GM12801 (cell line): ENCODE data around the gene CAPZB.

Experiments
- TF ChIP-seq, protein P1 (sequence below): IDR thresholded peaks from one replicate; pipeline ENCODE4 v1.5.1; 2011; ENCODE audit warnings: control low read depth; ENCODE audit not compliant: insufficient read length; ENCODE audit errors: extremely low read depth

Gene CAPZB

DNA sequence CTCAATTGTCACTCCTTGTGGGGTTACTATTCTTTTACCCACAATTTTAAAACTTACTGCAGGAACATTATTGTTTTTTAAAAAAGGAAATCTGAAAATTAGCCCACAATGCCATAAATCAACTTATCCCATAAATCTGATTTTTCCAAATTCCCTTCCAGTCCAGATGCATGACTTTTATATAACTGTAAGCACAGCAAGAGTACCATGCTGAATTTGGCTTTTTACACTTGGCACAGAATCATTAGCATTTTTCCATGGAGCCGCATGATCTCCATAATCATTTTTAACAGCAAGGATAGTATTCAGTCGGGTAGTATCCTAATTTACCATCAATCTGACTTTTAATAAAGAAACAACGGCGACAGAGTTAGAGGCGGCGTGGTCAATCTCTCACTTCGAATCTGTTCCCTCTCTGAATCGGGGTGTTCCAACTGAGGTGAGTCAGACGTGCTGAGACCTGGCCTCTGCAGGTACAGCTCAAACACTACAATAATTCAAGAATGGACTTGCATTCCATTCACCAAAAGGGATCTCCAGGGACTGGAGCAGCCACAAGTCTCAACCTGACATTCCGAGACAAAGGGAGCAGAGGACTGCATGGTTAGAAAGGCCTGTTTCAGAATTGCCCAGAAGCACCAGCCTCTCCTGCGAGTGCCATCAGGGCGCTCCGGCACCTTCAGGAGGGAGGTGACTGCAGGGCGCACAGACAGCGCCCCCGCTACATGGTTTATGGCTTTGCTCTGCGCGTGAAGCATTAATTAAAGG, 124.3 kb downstream of the CAPZB start:
- TF ChIP-seq, protein P1, sequence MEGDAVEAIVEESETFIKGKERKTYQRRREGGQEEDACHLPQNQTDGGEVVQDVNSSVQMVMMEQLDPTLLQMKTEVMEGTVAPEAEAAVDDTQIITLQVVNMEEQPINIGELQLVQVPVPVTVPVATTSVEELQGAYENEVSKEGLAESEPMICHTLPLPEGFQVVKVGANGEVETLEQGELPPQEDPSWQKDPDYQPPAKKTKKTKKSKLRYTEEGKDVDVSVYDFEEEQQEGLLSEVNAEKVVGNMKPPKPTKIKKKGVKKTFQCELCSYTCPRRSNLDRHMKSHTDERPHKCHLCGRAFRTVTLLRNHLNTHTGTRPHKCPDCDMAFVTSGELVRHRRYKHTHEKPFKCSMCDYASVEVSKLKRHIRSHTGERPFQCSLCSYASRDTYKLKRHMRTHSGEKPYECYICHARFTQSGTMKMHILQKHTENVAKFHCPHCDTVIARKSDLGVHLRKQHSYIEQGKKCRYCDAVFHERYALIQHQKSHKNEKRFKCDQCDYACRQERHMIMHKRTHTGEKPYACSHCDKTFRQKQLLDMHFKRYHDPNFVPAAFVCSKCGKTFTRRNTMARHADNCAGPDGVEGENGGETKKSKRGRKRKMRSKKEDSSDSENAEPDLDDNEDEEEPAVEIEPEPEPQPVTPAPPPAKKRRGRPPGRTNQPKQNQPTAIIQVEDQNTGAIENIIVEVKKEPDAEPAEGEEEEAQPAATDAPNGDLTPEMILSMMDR = no peak

DNA sequence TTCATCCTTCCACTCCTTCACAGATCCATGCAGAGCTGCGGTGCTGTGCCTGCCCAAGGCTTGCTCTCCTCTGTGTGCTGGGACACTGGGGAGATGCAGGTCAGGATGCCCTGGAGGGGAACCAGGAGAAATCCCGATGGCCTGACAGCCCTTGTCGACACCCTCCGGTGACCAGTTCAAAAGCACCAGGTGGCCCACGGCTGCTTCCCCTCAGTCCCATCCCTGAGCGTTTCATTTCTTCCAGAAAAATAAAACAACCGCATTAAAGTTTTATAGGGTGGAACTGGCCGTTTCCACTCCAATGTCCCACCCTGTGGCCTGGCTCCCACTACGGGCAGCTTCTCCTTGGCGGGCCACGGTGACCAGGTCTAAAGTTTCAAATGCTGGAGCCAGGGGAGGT, 124.9 kb downstream of the CAPZB start:
- TF ChIP-seq, protein P1 = no peak

DNA sequence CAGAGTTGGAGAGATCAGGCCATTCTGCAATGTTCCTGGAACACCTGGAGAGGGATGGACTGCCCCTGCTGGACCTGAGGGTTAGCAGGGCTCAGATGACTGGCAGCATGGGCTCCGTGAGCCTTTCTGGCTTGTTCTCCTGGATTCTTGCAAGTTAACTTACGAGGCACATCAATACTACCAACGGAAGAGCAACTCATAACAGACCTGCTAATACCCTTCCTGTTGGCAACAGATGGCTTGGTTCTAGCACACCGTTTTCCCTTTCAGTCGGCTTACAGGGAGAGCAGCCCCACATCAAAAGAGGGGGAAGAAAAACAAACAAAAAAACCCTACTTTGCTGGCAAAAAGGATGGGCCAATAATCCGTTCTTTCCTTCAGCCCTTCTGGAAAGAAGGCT, 125.3 kb downstream of the CAPZB start:
- TF ChIP-seq, protein P1 = no peak

DNA sequence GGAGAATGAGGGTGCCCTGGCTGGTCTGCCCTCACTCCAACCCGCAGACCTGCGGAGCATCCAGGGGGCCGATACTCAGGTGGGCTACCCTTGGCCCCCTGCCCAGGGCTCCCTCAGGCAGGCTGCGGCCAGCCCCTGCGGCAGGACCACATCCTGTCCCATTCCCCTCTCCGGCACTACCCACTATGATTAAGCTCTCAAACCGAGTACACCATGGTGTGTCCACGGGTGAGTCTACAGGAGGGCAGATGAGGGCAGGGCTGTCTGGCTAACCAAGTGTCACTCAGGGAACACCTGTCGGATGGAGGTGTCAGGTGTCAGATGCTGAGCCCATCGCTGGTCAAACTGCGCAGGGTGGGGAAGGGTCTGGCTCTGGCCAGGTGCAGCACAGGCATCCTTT, 126.0 kb downstream of the CAPZB start:
- TF ChIP-seq, protein P1 = no peak

DNA sequence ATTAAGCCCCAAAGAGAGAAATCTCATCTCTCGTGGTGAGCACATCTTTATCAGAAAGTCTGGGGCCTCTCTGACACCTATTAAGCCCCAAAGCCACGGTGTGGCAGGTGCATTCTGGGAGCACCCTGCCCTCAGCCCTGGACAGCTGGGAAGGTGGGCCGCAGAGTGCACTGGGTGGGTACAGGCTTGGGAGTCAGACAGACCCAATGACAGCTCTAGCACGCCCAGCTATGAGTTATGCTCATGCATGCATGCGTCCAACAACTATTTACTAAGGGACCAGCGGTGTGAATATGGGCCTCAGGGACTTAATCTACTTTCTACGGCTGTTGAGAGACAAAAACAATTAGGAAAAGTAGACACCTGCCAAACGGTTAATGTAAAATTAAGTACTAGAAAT, 126.6 kb downstream of the CAPZB start:
- TF ChIP-seq, protein P1 = no peak

DNA sequence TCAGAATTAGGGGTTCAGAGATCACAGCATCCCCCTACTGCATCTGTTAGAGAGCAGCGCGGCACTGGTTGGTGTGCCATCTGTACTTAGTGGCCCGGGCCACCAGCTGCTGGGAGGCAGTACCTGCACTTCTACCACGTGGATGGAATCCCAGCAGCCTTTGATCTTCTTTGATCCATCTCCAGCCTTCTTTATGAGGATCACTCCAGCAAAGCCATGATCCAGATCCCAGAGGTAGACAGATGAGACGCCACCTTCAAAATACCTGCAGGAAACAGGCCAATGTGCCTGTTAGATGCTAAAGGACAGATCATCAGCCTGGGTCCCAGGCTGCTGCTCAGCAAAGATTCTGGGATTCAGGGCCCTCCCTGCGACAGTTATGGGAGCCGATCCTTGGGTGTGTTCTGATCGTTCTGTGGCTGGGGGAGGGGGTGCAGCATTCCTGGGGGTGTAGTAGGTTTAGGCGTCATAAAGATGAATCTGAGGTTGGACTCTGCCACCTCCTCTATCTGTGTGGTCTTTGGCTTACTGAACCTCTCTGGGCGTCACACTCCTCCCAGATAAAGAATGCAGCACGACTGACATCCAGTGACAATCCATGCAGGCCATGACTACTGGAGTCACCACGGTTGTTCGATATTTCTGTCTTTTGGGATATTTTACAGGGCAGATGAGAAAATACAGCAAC, 127.9 kb downstream of the CAPZB start:
- TF ChIP-seq, protein P1 = no peak

DNA sequence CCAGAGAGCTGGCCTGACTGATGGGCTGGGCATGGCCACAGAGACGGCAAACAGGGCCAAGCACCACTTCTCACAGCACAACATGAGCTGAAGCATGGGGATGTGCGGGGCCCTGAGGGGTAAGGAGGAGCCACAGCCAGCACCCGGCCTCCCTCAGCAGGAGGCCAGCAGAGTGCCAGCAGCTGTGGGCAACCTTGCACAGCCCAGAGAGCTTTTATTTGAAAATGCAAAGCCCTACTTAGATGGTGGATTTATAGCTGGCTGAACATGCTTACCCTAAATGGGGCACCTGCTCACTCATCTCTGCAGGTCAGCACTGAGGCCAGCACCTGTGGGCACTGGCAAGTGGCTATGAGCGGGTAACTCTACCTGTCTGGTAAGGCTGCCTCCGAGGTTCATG, 129.1 kb downstream of the CAPZB start:
- TF ChIP-seq, protein P1 = no peak
